Natural killer cell (primary cell): ENCODE results near the gene LY9. TPM values are rescaled to one million over a fixed set of nuclear protein-coding genes. Genes with fewer than 3 reads are reported as not detected.
"Not testable (repeated sequence)": the region's sequence is repeated elsewhere in the genome, so short reads cannot be mapped to it uniquely, and the experiment has no call there.

ENCODE experiments used
- ATAC-seq, 3 donors: fragments of 150-1000 bp in 2 of 3; fragments of 200-7000 bp in 1 of 3; cut with Tn5 transposase; 1 replicate in 1 of 3; 2 replicates in 2 of 3; pipeline ENCODE4 v1.10.0; 2021; ENCODE audit warnings: mild to moderate bottlenecking in 2 of 3, moderate library complexity in 2 of 3
- DNase-seq, 2 donors: peaks; one replicate each; pipeline versions ENCODE4 v3.0.0 to v3.0.0-alpha.2; 2013 to 2021; ENCODE audit warnings: mixed read lengths in 1 of 2
- H3K27ac ChIP-seq: one replicate; pipeline ENCODE4 v1.5.1; 2013; ENCODE audit warnings: mild to moderate bottlenecking, low read length
- H3K27me3 ChIP-seq: one replicate; pipeline ENCODE4 v1.6.1; 2013; ENCODE audit warnings: low read length; ENCODE audit not compliant: control insufficient read depth, insufficient read depth
- H3K36me3 ChIP-seq: one replicate; pipeline ENCODE4 v1.6.1; 2013; ENCODE audit warnings: low read length; ENCODE audit not compliant: control insufficient read depth, insufficient read depth
- H3K4me1 ChIP-seq: one replicate; pipeline ENCODE4 v1.6.1; 2013; ENCODE audit warnings: low read length; ENCODE audit not compliant: control insufficient read depth, insufficient read depth
- H3K4me3 ChIP-seq: one replicate; pipeline ENCODE4 v1.5.1; 2013; ENCODE audit warnings: low read length
- H3K9me3 ChIP-seq: one replicate; pipeline ENCODE4 v1.6.1; 2013; ENCODE audit warnings: low read length; ENCODE audit not compliant: control insufficient read depth, insufficient read depth
- H3K27ac Mint-ChIP-seq, 2 donors: one replicate each; pipeline ENCODE4 v1.8.0; 2022; ENCODE audit warnings: mild to moderate bottlenecking in 2 of 2, mixed read lengths in 2 of 2, moderate library complexity in 1 of 2
- H3K27me3 Mint-ChIP-seq, 2 donors: one replicate each; pipeline ENCODE4 v1.8.0; 2022; ENCODE audit warnings: low read depth in 2 of 2, mixed read lengths in 2 of 2
- H3K36me3 Mint-ChIP-seq: one replicate; pipeline ENCODE4 v1.8.0; 2022; ENCODE audit warnings: mixed read lengths
- H3K4me1 Mint-ChIP-seq, 2 donors: one replicate each; pipeline ENCODE4 v1.8.0; 2022; ENCODE audit warnings: mixed read lengths in 2 of 2
- H3K4me3 Mint-ChIP-seq: one replicate; pipeline ENCODE4 v1.8.0; 2022; ENCODE audit warnings: mild to moderate bottlenecking, moderate library complexity, mixed read lengths
- H3K9me3 Mint-ChIP-seq, 2 donors: one replicate each; pipeline ENCODE4 v1.8.0; 2022; ENCODE audit warnings: mixed read lengths in 2 of 2
- WGBS: methylation state at CpG from one replicate; pipeline ENCODE4 v1.1.7; 2013; ENCODE audit warnings: missing lambda C conversion rate; ENCODE audit not compliant: insufficient coverage; 5-methylcytosine and 5-hydroxymethylcytosine counted together
- intact Hi-C: fragments of 100-400 bp; cut with micrococcal nuclease; formaldehyde crosslinking; loops from one replicate; pipeline ENCODE4 v1.14.2; 2022
- total RNA-seq, 4 donors: library from RNA; stranded (reverse); fragments of 120-200 nt in 1 of 4; gene quantifications; one replicate each; pipeline versions ENCODE4 v1.2.3 to v1.2.4, GENCODE V29; 2013 to 2022
- TF ChIP-seq, protein P1 (sequence below): fragments of 200-600 bp; IDR thresholded peaks from one replicate; pipeline ENCODE4 v1.8.0; 2022; ENCODE audit warnings: antibody characterized with exemption

LY9 gene
- total RNA-seq, 3 donors from 2014 or later (not counting 1 experiment from before 2014, with no cell fraction given) = 30.3 to 47.1 (median 34.4) TPM

DNA sequence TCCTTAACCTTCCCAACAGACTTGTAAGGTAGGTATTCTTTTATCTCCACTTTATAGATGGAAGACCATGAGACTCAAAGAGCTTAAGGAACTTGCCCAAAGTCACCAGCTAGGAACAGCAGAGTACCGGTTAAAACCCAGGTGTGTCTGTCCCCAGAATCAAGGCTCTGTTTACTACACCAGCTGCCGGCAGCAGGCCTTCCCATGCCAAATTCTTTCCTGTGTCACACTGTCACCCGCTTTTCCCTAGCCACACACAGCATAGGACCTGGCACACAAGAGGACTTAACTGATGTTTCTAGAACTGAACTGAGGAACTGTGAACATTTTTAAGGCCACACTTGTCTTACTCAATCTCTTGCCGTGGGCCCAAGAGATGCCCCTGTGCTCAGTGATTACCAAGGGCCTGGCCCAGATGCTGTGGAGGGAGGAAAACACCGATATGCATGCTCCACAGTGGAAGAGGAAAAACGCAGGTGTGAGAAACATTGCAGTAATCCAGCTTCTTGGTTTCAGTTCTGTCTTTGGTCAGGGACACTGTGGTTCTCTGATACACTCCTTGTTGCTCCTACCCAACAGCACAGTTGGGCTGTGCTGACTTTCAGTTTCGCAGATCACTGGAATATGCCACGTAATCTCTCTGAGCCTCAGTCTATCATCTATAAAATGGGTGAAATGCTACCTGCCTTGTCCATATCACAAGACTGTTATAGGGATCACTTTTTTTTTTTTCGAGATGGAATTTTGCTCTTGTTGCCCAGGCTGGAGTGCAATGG, 13.9 kb upstream of the LY9 start:
- no peaks in the 10 kb centered on the region for H3K9me3 Mint-ChIP-seq
- ATAC-seq = peak; percentile 21 to 67 (median 44)
- TF ChIP-seq, protein P1, sequence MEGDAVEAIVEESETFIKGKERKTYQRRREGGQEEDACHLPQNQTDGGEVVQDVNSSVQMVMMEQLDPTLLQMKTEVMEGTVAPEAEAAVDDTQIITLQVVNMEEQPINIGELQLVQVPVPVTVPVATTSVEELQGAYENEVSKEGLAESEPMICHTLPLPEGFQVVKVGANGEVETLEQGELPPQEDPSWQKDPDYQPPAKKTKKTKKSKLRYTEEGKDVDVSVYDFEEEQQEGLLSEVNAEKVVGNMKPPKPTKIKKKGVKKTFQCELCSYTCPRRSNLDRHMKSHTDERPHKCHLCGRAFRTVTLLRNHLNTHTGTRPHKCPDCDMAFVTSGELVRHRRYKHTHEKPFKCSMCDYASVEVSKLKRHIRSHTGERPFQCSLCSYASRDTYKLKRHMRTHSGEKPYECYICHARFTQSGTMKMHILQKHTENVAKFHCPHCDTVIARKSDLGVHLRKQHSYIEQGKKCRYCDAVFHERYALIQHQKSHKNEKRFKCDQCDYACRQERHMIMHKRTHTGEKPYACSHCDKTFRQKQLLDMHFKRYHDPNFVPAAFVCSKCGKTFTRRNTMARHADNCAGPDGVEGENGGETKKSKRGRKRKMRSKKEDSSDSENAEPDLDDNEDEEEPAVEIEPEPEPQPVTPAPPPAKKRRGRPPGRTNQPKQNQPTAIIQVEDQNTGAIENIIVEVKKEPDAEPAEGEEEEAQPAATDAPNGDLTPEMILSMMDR = no peak
- 59% methylated on average over 9 of the region's 9 CpGs for WGBS
- no peaks in the 10 kb centered on the region for H3K27me3 Mint-ChIP-seq
- H3K4me1 Mint-ChIP-seq = peaks cover 0 to 5% of the 10 kb centered on the region in 2 donors
- no peaks in the 10 kb centered on the region for H3K9me3 ChIP-seq
- peak overlapping the region; percentile 59 for H3K27ac ChIP-seq
- H3K36me3 ChIP-seq = no peaks in the 10 kb centered on the region
- H3K4me3 ChIP-seq = no peak overlapping the region
- peak in 1 of 2 donors; percentile 54 for DNase-seq
- H3K27me3 ChIP-seq = no peaks in the 10 kb centered on the region
- intact Hi-C loops = no loop called here
- H3K4me1 ChIP-seq = peaks cover 16% of the 10 kb centered on the region
- H3K36me3 Mint-ChIP-seq = no peaks in the 10 kb centered on the region
- H3K4me3 Mint-ChIP-seq = no peak overlapping the region
- H3K27ac Mint-ChIP-seq = no peak overlapping the region

DNA sequence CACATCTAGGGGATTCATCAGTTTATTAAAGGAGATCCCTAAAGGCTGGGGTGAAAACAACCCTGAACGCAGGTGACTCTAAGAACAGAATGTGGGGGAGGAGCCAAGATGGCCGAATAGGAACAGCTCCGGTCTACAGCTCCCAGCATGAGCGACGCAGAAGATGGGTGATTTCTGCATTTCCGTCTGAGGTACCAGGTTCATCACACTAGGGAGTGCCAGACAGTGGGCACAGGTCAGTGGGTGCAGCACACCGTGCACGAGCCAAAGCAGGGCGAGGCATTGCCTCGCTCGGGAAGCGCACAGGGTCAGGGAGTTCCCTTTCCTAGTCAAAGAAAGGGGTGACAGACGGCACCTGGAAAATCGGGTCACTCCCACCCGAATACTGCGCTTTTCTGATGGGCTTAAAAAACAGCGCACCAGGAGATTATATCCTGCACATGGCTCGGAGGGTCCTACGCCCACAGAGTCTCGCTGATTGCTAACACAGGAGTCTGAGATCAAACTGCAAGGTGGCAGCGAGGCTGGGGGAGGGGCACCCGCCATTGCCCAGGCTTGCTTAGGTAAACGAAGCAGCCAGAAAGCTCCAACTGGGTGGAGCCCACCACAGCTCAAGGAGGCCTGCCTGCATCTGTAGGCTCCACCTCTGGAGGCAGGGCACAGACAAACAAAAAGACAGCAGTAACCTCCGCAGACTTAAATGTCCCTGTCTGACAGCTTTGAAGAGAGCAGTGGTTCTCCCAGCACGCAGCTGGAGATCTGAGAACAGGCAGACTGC, 12.8 kb upstream of the LY9 start:
- intact Hi-C loops, ATAC-seq, H3K9me3 Mint-ChIP-seq, H3K4me3 ChIP-seq, H3K4me3 Mint-ChIP-seq, H3K27ac ChIP-seq, H3K9me3 ChIP-seq, H3K27ac Mint-ChIP-seq, H3K4me1 Mint-ChIP-seq, H3K36me3 ChIP-seq, H3K27me3 Mint-ChIP-seq, H3K27me3 ChIP-seq, DNase-seq, H3K36me3 Mint-ChIP-seq: not testable (repeated sequence)
- 92% methylated on average over 17 of the region's 25 CpGs for WGBS
- peaks cover 16% of the 10 kb centered on the region for H3K4me1 ChIP-seq

DNA sequence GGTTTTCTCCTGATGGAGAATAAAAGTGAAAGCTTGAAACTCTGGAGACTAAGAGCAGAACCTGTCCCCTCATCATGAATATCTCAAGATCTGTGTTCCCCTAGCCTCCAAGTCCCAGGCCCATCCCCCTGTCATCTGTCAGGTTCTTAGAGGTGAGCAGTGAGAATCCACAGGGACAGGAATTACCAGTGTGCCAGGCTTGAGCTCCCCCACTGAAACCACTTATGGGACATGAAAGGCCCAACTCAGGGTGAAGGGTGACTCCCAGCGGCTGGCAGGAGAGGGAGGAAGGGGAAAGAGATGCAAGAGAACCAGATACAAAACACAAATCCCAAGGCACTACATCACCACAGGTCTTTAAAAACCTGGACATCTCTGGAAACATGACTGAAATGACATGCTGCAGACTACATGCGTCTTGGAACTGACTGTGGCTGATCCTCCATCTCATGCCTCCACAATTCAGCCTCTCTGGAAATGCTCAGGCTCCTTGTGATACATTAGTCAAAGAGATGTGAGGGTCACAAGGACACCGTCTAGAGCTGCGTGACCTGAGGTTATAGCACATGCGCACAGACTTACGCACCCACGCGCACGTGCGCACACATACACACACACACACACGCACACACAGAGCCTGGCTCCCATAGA, 6.8 kb upstream of the LY9 start:
- no peaks in the 10 kb centered on the region for H3K36me3 Mint-ChIP-seq
- Histone ChIP-seq H3K4me3 (no peak overlapping the region), H3K9me3 (no peaks in the 10 kb centered on the region), H3K27me3 (no peaks in the 10 kb centered on the region), H3K36me3 (no peaks in the 10 kb centered on the region), H3K4me1 (peaks cover 9% of the 10 kb centered on the region), H3K27ac (peak overlapping the region; percentile 96)
- no peak overlapping the region for H3K4me3 Mint-ChIP-seq
- H3K27me3 Mint-ChIP-seq = no peaks in the 10 kb centered on the region
- no peak overlapping the region for H3K27ac Mint-ChIP-seq
- no peak for DNase-seq
- H3K9me3 Mint-ChIP-seq = no peaks in the 10 kb centered on the region
- peaks cover 0 to 3% of the 10 kb centered on the region in 2 donors for H3K4me1 Mint-ChIP-seq
- ATAC-seq = peak in 1 of 3 donors; percentile 24
- TF ChIP-seq, protein P1 = no peak
- intact Hi-C loops = no loop called here
- WGBS = 86% methylated on average over 10 of the region's 11 CpGs
